H1 (cell line): ENCODE results near the gene ZNF57.

Experiments used
- ATF2 ChIP-seq: IDR thresholded peaks from 2 replicates; pipeline ENCODE4 v1.6.1; 2012; ENCODE audit warnings: low read length, inconsistent platforms
- EP300 ChIP-seq, 2 experiments: IDR thresholded peaks; 1 replicate in 1 of 2; 2 replicates in 1 of 2; pipeline ENCODE4 v1.6.1; 2011 to 2012; ENCODE audit warnings: low read depth in 2 of 2, low read length in 2 of 2, mild to moderate bottlenecking in 2 of 2, borderline replicate concordance in 1 of 2, inconsistent platforms in 1 of 2, moderate library complexity in 1 of 2
- JUN ChIP-seq: IDR thresholded peaks from 2 replicates; pipeline ENCODE4 v1.6.1; 2011; ENCODE audit warnings: low read depth, mild to moderate bottlenecking, improper control_type of control experiment, low read length
- POLR2A ChIP-seq, 2 experiments: IDR thresholded peaks; 1 replicate in 1 of 2; 2 replicates in 1 of 2; pipeline ENCODE4 v1.6.1; 2011; ENCODE audit warnings: low read depth in 2 of 2, low read length in 2 of 2, mild to moderate bottlenecking in 2 of 2; ENCODE audit errors: control extremely low read depth in 1 of 2
- RAD21 ChIP-seq, 2 experiments: IDR thresholded peaks in 1 of 2; conservative IDR thresholded peaks in 1 of 2; 2 replicates each; pipeline ENCODE4 v1.6.1; 2011; ENCODE audit warnings: low read depth in 2 of 2, low read length in 2 of 2, improper control_type of control experiment in 1 of 2, inconsistent platforms in 1 of 2, mild to moderate bottlenecking in 1 of 2, moderate library complexity in 1 of 2
- SIRT6 ChIP-seq: IDR thresholded peaks from one replicate; pipeline ENCODE4 v1.7.1; 2012; ENCODE audit warnings: low read length, inconsistent platforms
- SIX5 ChIP-seq: IDR thresholded peaks from 2 replicates; pipeline ENCODE4 v1.6.1; 2011; ENCODE audit warnings: mild to moderate bottlenecking, low read depth, low read length
- SP1 ChIP-seq: IDR thresholded peaks from 2 replicates; pipeline ENCODE4 v1.6.1; 2011; ENCODE audit warnings: low read depth, low read length
- TCF12 ChIP-seq: IDR thresholded peaks from 2 replicates; pipeline ENCODE4 v1.6.1; 2011; ENCODE audit warnings: low read depth, mild to moderate bottlenecking, low read length
- TF ChIP-seq, protein P1 (sequence below), 3 experiments: IDR thresholded peaks; 1 replicate in 2 of 3; 2 replicates in 1 of 3; pipeline versions ENCODE4 v1.5.1 to v1.6.1; 2011; ENCODE audit warnings: low read length in 3 of 3, mild to moderate bottlenecking in 3 of 3, inconsistent platforms in 2 of 3, low read depth in 1 of 3, moderate library complexity in 1 of 3; ENCODE audit not compliant: insufficient read depth in 1 of 3; ENCODE audit errors: control extremely low read depth in 1 of 3

GRCh38 chr19:2942928-2943640, 42.4 kb downstream of the ZNF57 start:
- no peak for TF ChIP-seq RAD21 (IDR thresholded peaks at IDR 0.05 in 1 of 2, conservative IDR thresholded peaks at IDR 0.05 in 1 of 2; ENCODE audit: low read depth in 2 of 2, low read length in 2 of 2)
- no peak for TF ChIP-seq EP300 (IDR thresholded peaks at IDR 0.05; ENCODE audit: borderline replicate concordance in 1 of 2, low read depth in 2 of 2, low read length in 2 of 2)
- TF ChIP-seq, protein P1, sequence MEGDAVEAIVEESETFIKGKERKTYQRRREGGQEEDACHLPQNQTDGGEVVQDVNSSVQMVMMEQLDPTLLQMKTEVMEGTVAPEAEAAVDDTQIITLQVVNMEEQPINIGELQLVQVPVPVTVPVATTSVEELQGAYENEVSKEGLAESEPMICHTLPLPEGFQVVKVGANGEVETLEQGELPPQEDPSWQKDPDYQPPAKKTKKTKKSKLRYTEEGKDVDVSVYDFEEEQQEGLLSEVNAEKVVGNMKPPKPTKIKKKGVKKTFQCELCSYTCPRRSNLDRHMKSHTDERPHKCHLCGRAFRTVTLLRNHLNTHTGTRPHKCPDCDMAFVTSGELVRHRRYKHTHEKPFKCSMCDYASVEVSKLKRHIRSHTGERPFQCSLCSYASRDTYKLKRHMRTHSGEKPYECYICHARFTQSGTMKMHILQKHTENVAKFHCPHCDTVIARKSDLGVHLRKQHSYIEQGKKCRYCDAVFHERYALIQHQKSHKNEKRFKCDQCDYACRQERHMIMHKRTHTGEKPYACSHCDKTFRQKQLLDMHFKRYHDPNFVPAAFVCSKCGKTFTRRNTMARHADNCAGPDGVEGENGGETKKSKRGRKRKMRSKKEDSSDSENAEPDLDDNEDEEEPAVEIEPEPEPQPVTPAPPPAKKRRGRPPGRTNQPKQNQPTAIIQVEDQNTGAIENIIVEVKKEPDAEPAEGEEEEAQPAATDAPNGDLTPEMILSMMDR (IDR thresholded peaks at IDR 0.05; ENCODE audit: control extremely low read depth in 1 of 3, insufficient read depth in 1 of 3, low read depth in 1 of 3, low read length in 3 of 3): no peak
- TF ChIP-seq TCF12: no peak
- no peak for TF ChIP-seq SP1
- TF ChIP-seq JUN: no peak
- TF ChIP-seq SIRT6: no peak
- TF ChIP-seq ATF2: no peak
- no peak for TF ChIP-seq POLR2A (IDR thresholded peaks at IDR 0.05; ENCODE audit: control extremely low read depth in 1 of 2, low read depth in 2 of 2, low read length in 2 of 2)
- no peak for TF ChIP-seq SIX5
